Measurements from ENCODE around the gene GULP1.

DNA sequence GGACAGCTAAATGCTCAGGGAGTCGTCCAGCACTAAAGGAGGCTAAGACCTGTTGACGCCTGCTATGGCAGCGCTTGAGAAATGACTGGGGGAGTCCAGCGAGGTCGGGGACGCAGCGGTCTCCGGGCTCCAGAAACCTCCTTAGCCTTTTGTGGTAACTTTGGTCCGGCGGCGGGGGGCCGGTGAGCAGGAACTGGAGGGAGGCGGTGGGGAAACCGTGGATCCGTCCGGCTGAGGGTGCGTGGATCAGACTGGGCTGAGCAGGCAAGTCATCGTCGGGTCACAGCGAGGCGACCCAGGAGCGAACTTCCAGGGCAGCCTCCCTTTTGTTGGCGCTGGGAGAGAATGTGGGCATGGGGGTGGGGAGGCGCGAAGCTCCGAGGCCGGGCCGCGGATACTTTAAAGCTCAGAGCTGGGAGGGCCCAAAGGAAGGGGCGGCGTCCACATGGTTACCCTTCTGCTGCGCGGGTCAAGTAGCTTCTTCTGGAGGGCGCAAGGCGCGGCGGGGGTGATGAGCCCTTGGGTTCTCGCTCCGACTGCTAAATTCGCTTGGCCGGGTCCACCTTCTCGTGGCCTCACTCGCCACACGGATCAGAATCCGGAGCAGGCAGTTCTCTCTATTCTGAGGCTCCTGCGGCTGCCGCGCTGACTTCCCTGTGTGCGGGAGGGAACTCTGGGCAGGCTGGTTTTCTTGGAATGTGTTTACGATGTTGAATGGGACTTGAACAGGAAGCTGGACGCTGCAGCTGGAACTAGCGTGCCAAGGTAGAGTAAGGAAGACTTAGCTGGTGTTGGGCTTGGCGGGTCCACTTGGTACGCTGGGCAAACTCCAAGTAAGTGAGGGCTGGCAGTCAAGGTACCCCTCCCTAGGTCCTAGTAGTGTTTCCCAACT is 920 bp downstream of the GULP1 start:
- TF ChIP-seq FOSL2 (CRISPR knock-in tag; IDR thresholded peaks at IDR 0.05) (no peak), CTCF (CRISPR knock-in tag; IDR thresholded peaks at IDR 0.05) (no peak)

All from HepG2 (cell line).